OCI-LY3 (cell line): ENCODE results near the gene MLH3.

ENCODE experiments used
- CTCF ChIP-seq: fragments of 200-600, 300-600 bp; sonication (generic); IDR thresholded peaks from 2 replicates; pipeline ENCODE4 v1.5.1; 2014; ENCODE audit warnings: antibody characterized with exemption, low read length, low read depth
- EZH2phosphoT487 ChIP-seq: fragments of 200-600 bp; shearing (Covaris generic); IDR thresholded peaks from 2 replicates; pipeline ENCODE4 v1.6.1; 2018; ENCODE audit warnings: antibody characterized with exemption, mixed run types, low read depth

- no peak for TF ChIP-seq CTCF
- TF ChIP-seq EZH2phosphoT487 = no peak
Observed at GRCh38 chr14:75069811-75070145, 18.5 kb upstream of the MLH3 start.
